ENCODE measurements around the gene SENP1. TPM values are rescaled to one million over a fixed set of nuclear protein-coding genes. Genes with fewer than 3 reads are reported as not detected.
A peak's percentile ranks its signal among the peaks of the same experiment; 100 is the strongest.

Gene SENP1
- total and polyA plus RNA-seq, 3 experiments from 2014 or later = 13.4 to 58.8 (median 57.3) TPM

DNA sequence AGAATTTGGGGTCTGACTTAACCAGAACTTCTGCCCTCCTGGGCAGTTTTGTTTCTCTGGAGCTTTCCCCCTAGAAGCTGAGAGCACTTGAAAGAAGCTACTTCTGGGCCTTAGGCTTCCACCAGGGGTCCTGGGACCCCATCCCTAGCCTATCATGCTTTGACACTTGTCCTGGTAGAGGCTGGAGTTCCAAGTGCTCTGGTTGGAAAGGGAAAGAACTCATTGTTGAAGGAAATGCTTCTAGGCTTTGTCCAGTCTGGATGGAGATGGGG, 100.2 kb downstream of the SENP1 start:
- ChIA-PET POLR2A (no interaction called here), CTCF (interaction anchor here (1.4 kb wide), 1 partner anchor 42 kb away, joined by 5 read pairs; the partner anchor contains the start of gene TMEM106C)
- DNase-seq = no peak

DNA sequence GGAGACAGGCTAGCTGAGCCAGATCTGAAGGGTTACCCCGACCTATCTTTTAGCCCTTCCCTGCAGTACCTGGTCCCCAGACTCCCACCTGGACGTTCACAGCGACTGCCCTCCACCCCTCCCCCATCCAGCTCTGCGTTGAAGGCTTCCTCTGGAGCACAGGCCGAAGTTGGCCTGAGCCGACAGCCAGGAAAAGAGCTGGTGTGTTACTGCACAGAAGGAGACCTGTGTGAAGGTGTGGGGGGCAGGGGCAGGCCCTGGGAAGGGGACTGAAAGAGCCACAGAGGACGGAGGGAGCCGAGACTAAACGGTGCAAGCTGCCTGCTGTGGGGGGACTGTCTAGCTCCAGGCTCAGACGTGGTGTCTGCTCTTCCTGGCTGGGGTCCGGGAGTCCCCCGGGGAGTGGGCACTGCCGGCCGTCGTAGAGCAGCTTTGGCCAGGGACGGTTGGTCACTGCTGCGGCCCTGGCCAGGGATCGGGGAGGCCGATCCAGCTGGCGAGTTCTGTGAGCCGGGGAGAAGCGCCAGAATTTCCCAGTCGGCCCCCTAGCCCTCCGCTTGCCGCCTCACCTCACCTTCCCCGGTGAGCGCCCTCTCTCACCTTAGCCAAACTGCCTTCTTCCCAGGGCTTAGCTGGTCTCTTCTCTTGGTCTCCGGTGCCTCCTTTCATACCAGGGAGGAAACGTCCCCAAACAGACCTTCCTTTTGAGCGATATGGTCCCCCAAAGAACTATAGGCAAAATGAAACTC, 100.7 kb downstream of the SENP1 start:
- peak overlapping the region; percentile 41 to 81 (median 72) for H3K4me3 Mint-ChIP-seq
- no peaks in the 10 kb centered on the region for H3K9me3 ChIP-seq (ENCODE audit: low read length)
- peaks cover 0 to 2% (median 0%) of the 10 kb centered on the region in 3 donors for H3K36me3 Mint-ChIP-seq
- H3K4me1 ChIP-seq (ENCODE audit: insufficient read depth, low read length) = peaks cover 41% of the 10 kb centered on the region
- no peaks in the 10 kb centered on the region for H3K9me3 Mint-ChIP-seq
- H3K27me3 Mint-ChIP-seq = peaks cover 81 to 90% of the 10 kb centered on the region in 2 donors
- peak overlapping the region in 2 of 8 donors; percentile 57 to 87 for H3K27ac Mint-ChIP-seq
- DNase-seq = no peak
- H3K4me3 ChIP-seq (ENCODE audit: low read length) = no peak overlapping the region
- H3K36me3 ChIP-seq (ENCODE audit: insufficient read depth, low read length) = no peaks in the 10 kb centered on the region
- H3K27me3 ChIP-seq (ENCODE audit: insufficient read depth, low read length, poor library complexity, severe bottlenecking) = peaks cover 56% of the 10 kb centered on the region
- H3K4me1 Mint-ChIP-seq = peaks cover 32 to 49% (median 37%) of the 10 kb centered on the region in 3 donors
- ChIA-PET CTCF (interaction anchor here (1.4 kb wide), 1 partner anchor 42 kb away, joined by 5 read pairs; the partner anchor contains the start of gene TMEM106C), POLR2A (interaction anchor here (0.9 kb wide), 1 partner anchor 11 kb away, joined by 3 read pairs; no protein-coding TSS in a partner anchor)
- no peak overlapping the region for H3K27ac ChIP-seq (ENCODE audit: low read depth, low read length)

More for the DNA sequence above, 100.2 kb downstream of the SENP1 start:
- Mint-ChIP-seq H3K9me3 (no peaks in the 10 kb centered on the region), H3K4me3 (peak overlapping the region in 6 of 7 donors; percentile 34 to 81 (median 73)), H3K4me1 (peaks cover 32 to 49% (median 37%) of the 10 kb centered on the region in 3 donors), H3K36me3 (peaks cover 0 to 2% (median 0%) of the 10 kb centered on the region in 3 donors), H3K27me3 (peaks cover 78 to 87% of the 10 kb centered on the region in 2 donors), H3K27ac (no peak overlapping the region)
- Histone ChIP-seq H3K4me3 (ENCODE audit: low read length) (no peak overlapping the region), H3K27ac (ENCODE audit: low read depth, low read length) (no peak overlapping the region), H3K4me1 (ENCODE audit: insufficient read depth, low read length) (peaks cover 41% of the 10 kb centered on the region), H3K36me3 (ENCODE audit: insufficient read depth, low read length) (no peaks in the 10 kb centered on the region), H3K27me3 (ENCODE audit: insufficient read depth, low read length, poor library complexity, severe bottlenecking) (peaks cover 51% of the 10 kb centered on the region), H3K9me3 (ENCODE audit: low read length) (no peaks in the 10 kb centered on the region)

DNA sequence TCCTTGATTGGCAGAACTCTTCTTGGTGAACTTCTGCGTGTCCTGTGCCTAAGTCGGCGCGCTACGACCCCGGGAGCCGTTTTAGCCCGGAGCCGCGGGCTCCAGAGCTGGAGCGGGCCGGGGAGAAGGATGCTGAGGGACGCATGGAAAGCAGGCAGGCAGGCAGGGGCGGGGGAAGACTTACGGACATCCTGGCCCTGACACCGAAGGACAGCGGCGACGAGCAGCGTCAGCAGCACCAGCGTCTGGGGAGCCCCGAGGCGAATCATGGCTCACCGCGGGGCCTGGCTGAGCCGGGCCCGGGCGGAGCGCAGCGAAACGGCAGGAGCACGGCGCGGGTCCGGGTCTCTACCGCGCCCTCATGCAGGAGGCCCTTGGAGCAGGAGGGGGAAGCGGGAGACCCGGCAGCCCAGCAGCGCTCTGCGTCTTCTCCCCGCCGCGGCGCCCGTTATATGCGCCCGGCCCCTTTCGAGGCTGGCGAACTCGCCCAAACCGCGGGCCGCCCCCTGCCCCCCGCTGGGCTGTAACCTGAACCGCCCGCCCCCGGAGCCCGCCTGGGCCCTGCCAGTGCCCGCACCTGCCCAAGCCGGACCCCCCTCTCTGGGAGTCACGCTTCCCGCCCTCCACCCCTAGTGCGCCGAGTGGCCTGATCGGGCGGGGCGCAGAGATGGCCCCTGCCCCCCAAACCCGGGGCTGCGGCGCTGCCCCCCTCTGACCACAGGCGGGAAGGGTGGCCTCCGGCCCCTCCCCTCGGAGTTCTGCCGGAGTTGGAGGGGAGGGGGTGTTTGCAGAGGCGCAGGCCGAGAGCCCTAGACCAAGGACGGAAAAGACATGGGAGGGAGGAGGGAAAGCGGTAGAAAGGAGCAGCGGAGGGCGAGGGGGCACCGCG, 101.6 kb downstream of the SENP1 start, which contains the start of gene COL2A1:
Gene COL2A1 (minus strand): TSS at position 424 of the 889 bp plus-strand sequence. CDS start 155 bp downstream, at position 269.
- Histone ChIP-seq H3K27ac (ENCODE audit: low read depth, low read length) (no peak within 1 kb of the TSS), H3K36me3 (ENCODE audit: insufficient read depth, low read length) (no peaks in the 10 kb centered on the region), H3K4me3 (ENCODE audit: low read length) (peak within 1 kb of the TSS; percentile 49), H3K27me3 (ENCODE audit: insufficient read depth, low read length, poor library complexity, severe bottlenecking) (peaks cover 60% of the 10 kb centered on the region), H3K9me3 (ENCODE audit: low read length) (no peaks in the 10 kb centered on the region), H3K4me1 (ENCODE audit: insufficient read depth, low read length) (peaks cover 41% of the 10 kb centered on the region)
- no peaks in the 10 kb centered on the region for H3K9me3 Mint-ChIP-seq
- peaks cover 80 to 90% of the 10 kb centered on the region in 2 donors for H3K27me3 Mint-ChIP-seq
- H3K4me1 Mint-ChIP-seq = peaks cover 32 to 49% (median 37%) of the 10 kb centered on the region in 3 donors
- H3K36me3 Mint-ChIP-seq = peaks cover 0 to 2% (median 0%) of the 10 kb centered on the region in 3 donors
- POLR2A ChIA-PET = interaction anchor here (0.9 kb wide), 1 partner anchor 11 kb away, joined by 3 read pairs; no protein-coding TSS in a partner anchor
- CTCF ChIA-PET = interaction anchor here (1.4 kb wide), 1 partner anchor 41 kb away, joined by 5 read pairs; the partner anchor contains the start of gene TMEM106C
- DNase-seq = no peak
- peak within 1 kb of the TSS in 1 of 8 donors; percentile 10 for H3K27ac Mint-ChIP-seq
- peak within 1 kb of the TSS; percentile 63 to 81 (median 79) for H3K4me3 Mint-ChIP-seq

DNA sequence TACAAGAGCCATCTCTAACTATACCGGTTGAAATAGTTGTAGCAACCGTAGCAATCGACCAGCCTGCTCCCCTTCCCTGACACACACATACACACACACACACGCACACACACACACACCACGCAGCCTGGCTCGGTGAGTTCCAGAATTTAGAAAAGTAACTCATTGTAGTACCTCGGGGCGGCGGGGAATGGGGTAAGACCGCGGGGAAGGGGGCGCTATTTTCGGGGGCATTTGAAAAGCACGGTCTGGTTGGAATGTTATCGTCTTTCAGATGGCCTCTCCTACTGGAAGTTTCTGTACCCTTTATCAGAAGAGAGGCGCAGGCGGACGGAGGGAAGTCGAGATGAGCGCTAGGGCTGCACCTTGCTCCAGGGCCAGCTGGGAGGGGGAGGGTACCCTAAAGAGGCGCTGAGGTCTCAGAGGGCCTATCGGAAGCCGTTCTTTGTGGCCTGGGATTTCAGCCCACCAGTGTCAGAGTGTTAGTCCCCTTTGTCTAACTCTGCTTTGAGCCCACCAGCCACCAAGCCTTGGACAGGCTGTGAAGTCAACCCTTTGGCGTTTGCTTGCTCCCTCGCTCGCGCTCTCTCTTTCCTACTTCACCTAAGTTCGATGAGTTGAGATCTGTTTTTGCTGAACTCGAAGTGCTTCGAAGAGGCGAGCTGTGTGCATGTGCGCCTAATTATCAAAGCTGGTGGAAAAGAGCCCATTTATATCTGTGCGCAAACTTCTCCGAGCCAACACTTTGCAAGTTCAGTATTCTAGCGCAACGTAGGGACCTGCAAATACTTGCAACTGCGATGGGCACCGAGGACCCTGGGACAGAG, 102.4 kb downstream of the SENP1 start:
- Mint-ChIP-seq H3K27me3 (peaks cover 85 to 90% of the 10 kb centered on the region in 2 donors), H3K27ac (peak overlapping the region in 1 of 8 donors; percentile 35), H3K4me3 (peak overlapping the region; percentile 56 to 80 (median 68)), H3K4me1 (peaks cover 32 to 49% (median 37%) of the 10 kb centered on the region in 3 donors), H3K36me3 (peaks cover 0 to 2% (median 0%) of the 10 kb centered on the region in 3 donors), H3K9me3 (no peaks in the 10 kb centered on the region)
- peak overlapping the region; percentile 49 for H3K4me3 ChIP-seq (ENCODE audit: low read length)
- H3K36me3 ChIP-seq (ENCODE audit: insufficient read depth, low read length) = no peaks in the 10 kb centered on the region
- peaks cover 61% of the 10 kb centered on the region for H3K27me3 ChIP-seq (ENCODE audit: insufficient read depth, low read length, poor library complexity, severe bottlenecking)
- no peak overlapping the region for H3K27ac ChIP-seq (ENCODE audit: low read depth, low read length)
- no peaks in the 10 kb centered on the region for H3K9me3 ChIP-seq (ENCODE audit: low read length)
- H3K4me1 ChIP-seq (ENCODE audit: insufficient read depth, low read length) = peaks cover 41% of the 10 kb centered on the region
- DNase-seq = no peak
- POLR2A ChIA-PET = no interaction called here
- CTCF ChIA-PET = no interaction called here

DNA sequence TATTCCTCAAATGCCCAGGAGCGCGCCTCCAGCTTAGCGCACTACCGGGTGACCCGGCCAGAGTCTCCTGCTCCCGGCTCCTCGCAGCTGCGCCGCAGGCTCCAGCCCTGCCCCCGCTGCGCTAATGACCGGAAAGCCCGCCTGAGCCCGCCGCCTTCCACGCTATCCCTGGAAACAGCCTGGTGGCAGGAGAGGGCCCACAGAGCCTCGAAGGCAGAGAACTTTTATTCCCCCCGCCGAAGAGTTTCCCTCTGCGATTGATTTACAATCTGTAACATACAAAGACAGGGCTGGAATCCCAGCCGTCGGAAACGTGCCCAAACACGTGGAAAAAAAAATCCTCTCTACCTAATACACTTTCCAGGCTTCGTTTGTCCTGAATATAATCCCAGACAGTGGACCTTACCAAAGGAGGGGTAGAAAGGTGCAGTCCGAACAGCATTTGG, 103.1 kb downstream of the SENP1 start:
- Histone ChIP-seq H3K4me1 (ENCODE audit: insufficient read depth, low read length) (peaks cover 41% of the 10 kb centered on the region), H3K27ac (ENCODE audit: low read depth, low read length) (no peak overlapping the region), H3K4me3 (ENCODE audit: low read length) (peak overlapping the region; percentile 34), H3K36me3 (ENCODE audit: insufficient read depth, low read length) (no peaks in the 10 kb centered on the region), H3K9me3 (ENCODE audit: low read length) (no peaks in the 10 kb centered on the region), H3K27me3 (ENCODE audit: insufficient read depth, low read length, poor library complexity, severe bottlenecking) (peaks cover 63% of the 10 kb centered on the region)
- Mint-ChIP-seq H3K9me3 (no peaks in the 10 kb centered on the region), H3K4me3 (peak overlapping the region; percentile 56 to 80 (median 68)), H3K27ac (peak overlapping the region in 1 of 8 donors; percentile 35), H3K4me1 (peaks cover 32 to 49% (median 37%) of the 10 kb centered on the region in 3 donors), H3K36me3 (peaks cover 0 to 2% (median 0%) of the 10 kb centered on the region in 3 donors), H3K27me3 (peaks cover 83 to 90% of the 10 kb centered on the region in 2 donors)
- POLR2A ChIA-PET = no interaction called here
- CTCF ChIA-PET = interaction anchor here (1.2 to 1.3 kb wide), 2 partner anchors 14 to 260 kb away, joined by 3 read pairs; no protein-coding TSS in a partner anchor
- DNase-seq = no peak

DNA sequence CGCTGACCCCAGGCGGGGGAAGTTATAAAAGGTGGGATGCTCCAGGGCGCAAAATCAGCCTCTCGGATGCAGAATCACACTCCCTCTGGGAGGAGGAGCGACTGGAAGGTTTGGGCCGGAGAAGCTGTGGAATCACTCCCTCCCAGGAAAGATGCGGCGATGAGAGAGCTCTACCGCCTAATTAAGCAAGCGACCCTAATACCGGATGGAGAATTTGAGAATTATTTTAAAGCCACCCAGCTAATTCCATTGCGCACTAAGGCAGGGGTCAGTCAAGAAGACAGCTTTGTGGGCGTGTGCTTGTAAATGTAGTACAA, 103.5 kb downstream of the SENP1 start:
- H3K4me1 Mint-ChIP-seq = peaks cover 32 to 49% (median 37%) of the 10 kb centered on the region in 3 donors
- peaks cover 0 to 2% (median 0%) of the 10 kb centered on the region in 3 donors for H3K36me3 Mint-ChIP-seq
- Histone ChIP-seq H3K36me3 (ENCODE audit: insufficient read depth, low read length) (no peaks in the 10 kb centered on the region), H3K9me3 (ENCODE audit: low read length) (no peaks in the 10 kb centered on the region), H3K4me1 (ENCODE audit: insufficient read depth, low read length) (peaks cover 41% of the 10 kb centered on the region), H3K27me3 (ENCODE audit: insufficient read depth, low read length, poor library complexity, severe bottlenecking) (peaks cover 63% of the 10 kb centered on the region), H3K27ac (ENCODE audit: low read depth, low read length) (no peak overlapping the region), H3K4me3 (ENCODE audit: low read length) (peak overlapping the region; percentile 35)
- DNase-seq = no peak
- H3K4me3 Mint-ChIP-seq = peak overlapping the region; percentile 63 to 80 (median 77)
- ChIA-PET POLR2A (no interaction called here), CTCF (interaction anchor here (1.2 to 1.3 kb wide), 3 partner anchors 14 to 260 kb away, joined by 3 read pairs; no protein-coding TSS in a partner anchor)
- no peaks in the 10 kb centered on the region for H3K9me3 Mint-ChIP-seq
- H3K27ac Mint-ChIP-seq = peak overlapping the region in 1 of 8 donors; percentile 47
- peaks cover 79 to 90% of the 10 kb centered on the region in 2 donors for H3K27me3 Mint-ChIP-seq

Data from CD8-positive, alpha-beta memory T cell (primary cell).